Thoracic aorta (tissue), 2 donors: ENCODE data around the gene PADI3. TPM values are rescaled to one million over a fixed set of nuclear protein-coding genes. Genes with fewer than 3 reads are reported as not detected.

Experiments
- ATAC-seq: fragments of 150-250 bp; one replicate; pipeline ENCODE4 v1.8.0; 2017; ENCODE audit warnings: low read depth; ENCODE audit not compliant: insufficient number of reproducible peaks, low FRiP score
- DNase-seq: peaks from one replicate; pipeline ENCODE4 v3.0.0-alpha.2; 2020; ENCODE audit warnings: low spot score
- H3K27ac ChIP-seq, 2 donors: fragments of 200-600 bp; sonication (generic); 1 replicate in 1 of 2; 2 replicates in 1 of 2; pipeline ENCODE4 v1.5.1; 2016; ENCODE audit warnings: mild to moderate bottlenecking in 2 of 2, moderate library complexity in 2 of 2
- H3K27me3 ChIP-seq: fragments of 200-600 bp; sonication (generic); replicated peaks from 2 replicates; pipeline ENCODE4 v1.6.0; 2016; ENCODE audit warnings: mild to moderate bottlenecking; ENCODE audit not compliant: insufficient read depth
- H3K36me3 ChIP-seq: fragments of 200-600 bp; sonication (generic); one replicate; pipeline ENCODE4 v1.5.1; 2016
- H3K4me1 ChIP-seq, 2 donors: fragments of 200-600 bp; sonication (generic); 1 replicate in 1 of 2; 2 replicates in 1 of 2; pipeline versions ENCODE4 v1.5.1 to v1.6.0; 2016; ENCODE audit warnings: low read depth in 2 of 2, mild to moderate bottlenecking in 1 of 2; ENCODE audit not compliant: control insufficient read depth in 1 of 2
- H3K4me3 ChIP-seq: fragments of 200-600 bp; sonication (generic); 2 replicates; pipeline ENCODE4 v1.5.1; 2016; ENCODE audit warnings: mild to moderate bottlenecking
- H3K9me3 ChIP-seq: fragments of 200-600 bp; sonication (generic); 2 replicates; pipeline ENCODE4 v1.5.1; 2016
- total RNA-seq, 2 donors: library from RNA; depleted of rRNA; stranded (reverse); fragments of >200 nt; gene quantifications; one replicate each; pipeline versions ENCODE4 v1.1.0 to v1.2.3, GENCODE V29; 2016
- TF ChIP-seq, protein P1 (sequence below): fragments of 200-600 bp; sonication (generic); IDR thresholded peaks from one replicate; pipeline ENCODE4 v1.5.1; 2019; ENCODE audit warnings: antibody characterized with exemption

PADI3 gene
- total RNA-seq, 2 donors from 2014 or later: not detected

DNA sequence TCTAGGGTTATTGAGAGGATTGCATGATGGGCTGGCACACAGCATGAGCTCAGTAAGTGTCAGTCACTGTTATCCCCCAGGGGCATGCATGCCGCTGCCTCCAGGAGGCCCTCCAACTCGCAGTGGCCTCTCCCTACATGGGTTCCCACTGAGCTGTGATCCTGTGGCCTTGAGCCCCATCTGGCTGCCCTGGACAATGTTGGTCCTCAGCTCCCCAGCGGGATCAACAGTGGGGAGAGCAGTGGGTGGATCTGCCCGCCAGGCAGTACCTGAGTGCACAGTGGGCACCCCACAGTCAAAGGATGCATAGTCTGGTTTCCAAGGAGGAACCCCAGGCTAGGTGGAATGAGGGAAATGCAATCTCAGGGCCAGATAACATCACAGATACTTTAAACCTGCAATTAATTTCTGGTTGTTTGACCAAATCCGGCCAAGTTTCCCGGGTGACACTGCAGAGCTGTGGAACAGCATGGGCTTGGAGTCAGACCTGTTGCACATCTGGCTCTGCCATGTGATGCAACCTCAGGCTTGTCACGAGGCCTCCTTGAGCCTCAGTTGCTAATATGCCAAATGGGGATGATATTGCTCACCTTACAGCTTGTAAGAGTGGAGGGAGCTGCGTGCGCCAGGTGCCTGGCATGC, 9.3 kb downstream of the PADI3 start:
- TF ChIP-seq, protein P1, sequence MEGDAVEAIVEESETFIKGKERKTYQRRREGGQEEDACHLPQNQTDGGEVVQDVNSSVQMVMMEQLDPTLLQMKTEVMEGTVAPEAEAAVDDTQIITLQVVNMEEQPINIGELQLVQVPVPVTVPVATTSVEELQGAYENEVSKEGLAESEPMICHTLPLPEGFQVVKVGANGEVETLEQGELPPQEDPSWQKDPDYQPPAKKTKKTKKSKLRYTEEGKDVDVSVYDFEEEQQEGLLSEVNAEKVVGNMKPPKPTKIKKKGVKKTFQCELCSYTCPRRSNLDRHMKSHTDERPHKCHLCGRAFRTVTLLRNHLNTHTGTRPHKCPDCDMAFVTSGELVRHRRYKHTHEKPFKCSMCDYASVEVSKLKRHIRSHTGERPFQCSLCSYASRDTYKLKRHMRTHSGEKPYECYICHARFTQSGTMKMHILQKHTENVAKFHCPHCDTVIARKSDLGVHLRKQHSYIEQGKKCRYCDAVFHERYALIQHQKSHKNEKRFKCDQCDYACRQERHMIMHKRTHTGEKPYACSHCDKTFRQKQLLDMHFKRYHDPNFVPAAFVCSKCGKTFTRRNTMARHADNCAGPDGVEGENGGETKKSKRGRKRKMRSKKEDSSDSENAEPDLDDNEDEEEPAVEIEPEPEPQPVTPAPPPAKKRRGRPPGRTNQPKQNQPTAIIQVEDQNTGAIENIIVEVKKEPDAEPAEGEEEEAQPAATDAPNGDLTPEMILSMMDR: no peak
- Histone ChIP-seq H3K9me3 (no peaks in the 10 kb centered on the region), H3K27ac (no peak overlapping the region), H3K4me3 (no peak overlapping the region), H3K36me3 (no peaks in the 10 kb centered on the region), H3K27me3 (no peaks in the 10 kb centered on the region), H3K4me1 (no peaks in the 10 kb centered on the region)
- DNase-seq (no peak), ATAC-seq (no peak)

DNA sequence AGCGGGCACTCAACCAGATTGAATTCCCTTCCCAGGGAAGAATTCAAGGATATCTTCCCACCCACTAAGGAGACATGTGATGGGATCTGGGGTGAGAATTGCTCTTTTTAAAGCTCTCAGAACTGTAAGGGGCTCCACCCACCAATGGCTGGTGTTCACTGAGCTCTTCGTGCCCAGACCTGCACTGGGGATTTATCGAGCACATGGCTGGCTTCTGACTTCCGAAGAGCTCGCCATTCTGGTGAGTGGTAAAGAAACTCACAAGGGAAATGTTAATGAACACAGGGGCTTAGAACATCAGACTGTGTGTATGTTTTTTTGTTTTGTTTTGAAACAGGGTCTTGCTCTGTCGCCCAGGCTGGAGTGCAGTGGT, 9.8 kb downstream of the PADI3 start:
- Histone ChIP-seq H3K4me3 (no peak overlapping the region), H3K27me3 (no peaks in the 10 kb centered on the region)

DNA sequence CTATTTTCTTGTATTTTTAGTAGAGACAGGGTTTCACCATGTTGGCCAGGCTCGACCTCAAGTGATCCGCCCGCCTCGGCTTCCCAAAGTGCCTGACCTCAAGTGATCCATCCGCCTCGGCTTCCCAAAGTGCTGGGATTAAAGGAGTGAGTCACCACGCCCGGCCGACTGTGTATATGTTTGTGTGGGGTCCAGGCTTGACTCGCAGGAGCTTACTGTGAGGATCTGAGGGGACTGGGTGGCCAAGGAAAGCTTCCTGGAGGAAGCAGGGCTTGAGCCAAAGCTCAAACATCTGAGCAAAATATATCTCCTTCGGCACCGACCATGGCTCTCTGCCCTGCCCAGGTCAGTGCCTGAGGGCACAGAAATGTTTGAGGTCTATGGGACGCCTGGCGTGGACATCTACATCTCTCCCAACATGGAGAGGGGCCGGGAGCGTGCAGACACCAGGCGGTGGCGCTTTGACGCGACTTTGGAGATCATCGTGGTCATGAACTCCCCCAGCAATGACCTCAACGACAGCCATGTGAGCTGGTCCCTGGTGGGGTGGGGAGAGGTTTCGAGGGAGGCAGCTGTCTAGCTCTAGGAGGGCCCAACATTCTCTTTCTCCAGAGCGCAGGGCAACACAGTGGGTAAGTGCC, 10.5 kb downstream of the PADI3 start:
- H3K4me3 ChIP-seq: no peak overlapping the region
- no peaks in the 10 kb centered on the region for H3K27me3 ChIP-seq
- DNase-seq (no peak), ATAC-seq (no peak)
- H3K27ac ChIP-seq: no peak overlapping the region
- H3K9me3 ChIP-seq: no peaks in the 10 kb centered on the region
- H3K4me1 ChIP-seq: no peaks in the 10 kb centered on the region
- no peaks in the 10 kb centered on the region for H3K36me3 ChIP-seq
- TF ChIP-seq, protein P1: no peak

More for the DNA sequence above, 9.8 kb downstream of the PADI3 start:
- no peaks in the 10 kb centered on the region for H3K9me3 ChIP-seq
- TF ChIP-seq, protein P1: no peak
- no peak for DNase-seq
- no peaks in the 10 kb centered on the region for H3K36me3 ChIP-seq
- H3K4me1 ChIP-seq: no peaks in the 10 kb centered on the region
- H3K27ac ChIP-seq: no peak overlapping the region
- ATAC-seq: no peak

DNA sequence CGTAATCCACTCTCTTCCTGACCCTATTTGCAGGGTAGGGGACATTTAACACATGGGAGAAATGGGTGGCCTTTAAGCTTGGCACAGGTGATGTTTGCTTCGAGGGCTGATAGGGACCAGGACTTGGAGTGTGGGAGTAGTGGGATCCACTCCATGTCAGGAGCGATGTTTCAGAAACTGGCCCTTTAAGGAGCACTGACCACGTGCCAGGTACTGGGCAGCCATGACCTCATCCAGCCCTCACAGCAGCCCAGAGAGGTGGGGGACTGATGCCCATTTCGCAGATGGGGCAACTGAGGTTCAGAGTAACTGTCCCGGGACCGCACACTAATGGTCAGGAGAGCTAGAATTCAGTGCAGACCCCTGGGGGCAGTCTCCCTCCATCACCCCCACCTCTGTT, 11.4 kb downstream of the PADI3 start:
- TF ChIP-seq, protein P1: no peak
- Histone ChIP-seq H3K4me3 (no peak overlapping the region), H3K4me1 (no peaks in the 10 kb centered on the region), H3K27ac (no peak overlapping the region), H3K27me3 (no peaks in the 10 kb centered on the region), H3K9me3 (no peaks in the 10 kb centered on the region), H3K36me3 (no peaks in the 10 kb centered on the region)
- ATAC-seq: no peak
- DNase-seq: no peak

DNA sequence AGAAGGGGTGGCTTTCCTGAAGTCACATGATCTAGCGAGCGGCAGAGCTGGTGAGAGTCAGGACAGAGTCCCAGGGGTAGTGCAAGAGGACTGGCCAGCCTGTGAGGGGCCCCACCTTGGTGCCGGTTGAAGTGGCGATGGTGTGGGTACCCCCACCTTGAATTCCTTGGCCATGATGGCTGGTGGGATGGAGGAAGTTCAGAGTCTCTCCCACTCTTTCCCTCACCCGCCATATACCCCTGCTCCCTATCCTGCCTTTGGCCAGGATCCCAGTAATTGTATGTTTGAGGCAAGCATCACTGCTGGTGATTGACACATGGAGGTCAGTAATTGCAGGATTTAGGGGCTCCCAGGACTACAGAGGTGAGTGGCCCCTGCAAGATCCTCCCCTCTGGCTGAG, 11.8 kb downstream of the PADI3 start:
- no peaks in the 10 kb centered on the region for H3K9me3 ChIP-seq
- no peak overlapping the region for H3K27ac ChIP-seq
- H3K27me3 ChIP-seq: no peaks in the 10 kb centered on the region
- no peaks in the 10 kb centered on the region for H3K36me3 ChIP-seq
- H3K4me1 ChIP-seq: no peaks in the 10 kb centered on the region
- ATAC-seq (no peak), DNase-seq (no peak)
- TF ChIP-seq, protein P1: no peak
- no peak overlapping the region for H3K4me3 ChIP-seq
